Omental fat pad (tissue), 4 donors: ENCODE data around the gene KCNH8. TPM values are rescaled to one million over a fixed set of nuclear protein-coding genes. Genes with fewer than 3 reads are reported as not detected.

Experiments used
- ATAC-seq: fragments of 150-250 bp; one replicate; pipeline ENCODE4 v1.9.1; 2016; ENCODE audit warnings: mild to moderate bottlenecking, moderate library complexity; ENCODE audit not compliant: low FRiP score
- DNase-seq: peaks from one replicate; pipeline ENCODE4 v3.0.0-alpha.2; 2019; ENCODE audit warnings: low spot score
- total RNA-seq, 4 donors: library from RNA; depleted of rRNA; stranded (reverse); fragments of >200 nt; gene quantifications; one replicate each; pipeline ENCODE4 v1.1.0, GENCODE V29; 2016
- TF ChIP-seq, protein P1 (sequence below), 3 donors: fragments of 450-650 bp; IDR thresholded peaks; one replicate each; pipeline ENCODE4 v1.5.1; 2016 to 2017; ENCODE audit warnings: antibody characterized with exemption in 3 of 3, mild to moderate bottlenecking in 3 of 3, moderate library complexity in 2 of 3

Gene KCNH8
- total RNA-seq, 4 donors from 2014 or later, result 0.09 TPM; not detected in 3

DNA sequence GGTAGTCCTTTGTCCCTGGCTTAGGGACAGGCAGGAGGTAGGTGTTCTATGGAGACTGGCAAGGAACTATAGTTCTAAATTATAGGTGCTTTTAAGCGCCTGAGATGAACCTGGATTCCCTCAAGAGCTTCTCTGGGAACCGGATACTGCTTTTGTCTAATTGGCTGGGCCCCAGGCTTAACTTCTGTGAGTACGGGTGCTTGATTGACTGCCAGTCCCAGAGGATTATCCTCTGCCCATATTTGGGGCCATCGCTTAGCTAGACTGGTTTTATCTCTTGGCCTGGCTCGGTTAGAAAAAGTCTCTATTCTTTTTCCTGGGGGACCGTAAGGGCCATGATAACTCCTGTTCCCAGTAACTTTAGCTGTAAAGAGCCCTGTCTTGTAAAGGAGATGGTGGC is 339.1 kb downstream of the KCNH8 start:
- DNase-seq (no peak), ATAC-seq (no peak)
- TF ChIP-seq, protein P1, sequence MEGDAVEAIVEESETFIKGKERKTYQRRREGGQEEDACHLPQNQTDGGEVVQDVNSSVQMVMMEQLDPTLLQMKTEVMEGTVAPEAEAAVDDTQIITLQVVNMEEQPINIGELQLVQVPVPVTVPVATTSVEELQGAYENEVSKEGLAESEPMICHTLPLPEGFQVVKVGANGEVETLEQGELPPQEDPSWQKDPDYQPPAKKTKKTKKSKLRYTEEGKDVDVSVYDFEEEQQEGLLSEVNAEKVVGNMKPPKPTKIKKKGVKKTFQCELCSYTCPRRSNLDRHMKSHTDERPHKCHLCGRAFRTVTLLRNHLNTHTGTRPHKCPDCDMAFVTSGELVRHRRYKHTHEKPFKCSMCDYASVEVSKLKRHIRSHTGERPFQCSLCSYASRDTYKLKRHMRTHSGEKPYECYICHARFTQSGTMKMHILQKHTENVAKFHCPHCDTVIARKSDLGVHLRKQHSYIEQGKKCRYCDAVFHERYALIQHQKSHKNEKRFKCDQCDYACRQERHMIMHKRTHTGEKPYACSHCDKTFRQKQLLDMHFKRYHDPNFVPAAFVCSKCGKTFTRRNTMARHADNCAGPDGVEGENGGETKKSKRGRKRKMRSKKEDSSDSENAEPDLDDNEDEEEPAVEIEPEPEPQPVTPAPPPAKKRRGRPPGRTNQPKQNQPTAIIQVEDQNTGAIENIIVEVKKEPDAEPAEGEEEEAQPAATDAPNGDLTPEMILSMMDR (IDR thresholded peaks at IDR 0.05), result no peak

DNA sequence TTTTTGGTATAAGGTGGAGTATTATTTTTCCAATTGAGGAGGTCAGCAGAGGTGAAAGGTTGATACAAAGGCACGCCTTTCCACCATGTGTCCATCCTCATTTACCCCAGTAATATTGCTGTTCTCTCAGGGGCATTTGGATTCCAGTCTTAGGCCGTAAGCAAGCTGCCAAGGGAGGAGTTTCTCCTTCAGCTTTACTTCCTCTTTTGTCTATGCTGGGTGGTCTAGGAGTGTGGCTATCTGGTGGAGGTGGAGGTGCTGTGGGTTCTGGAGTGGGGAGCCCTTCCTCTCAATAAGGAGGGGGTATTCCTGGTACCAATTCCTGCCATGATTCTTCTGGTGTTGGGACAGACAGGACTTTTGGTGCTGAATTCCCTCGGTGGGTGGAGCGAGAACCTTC is 340.6 kb downstream of the KCNH8 start:
- no peak for DNase-seq
- TF ChIP-seq, protein P1 (IDR thresholded peaks at IDR 0.05), result no peak
- no peak for ATAC-seq

DNA sequence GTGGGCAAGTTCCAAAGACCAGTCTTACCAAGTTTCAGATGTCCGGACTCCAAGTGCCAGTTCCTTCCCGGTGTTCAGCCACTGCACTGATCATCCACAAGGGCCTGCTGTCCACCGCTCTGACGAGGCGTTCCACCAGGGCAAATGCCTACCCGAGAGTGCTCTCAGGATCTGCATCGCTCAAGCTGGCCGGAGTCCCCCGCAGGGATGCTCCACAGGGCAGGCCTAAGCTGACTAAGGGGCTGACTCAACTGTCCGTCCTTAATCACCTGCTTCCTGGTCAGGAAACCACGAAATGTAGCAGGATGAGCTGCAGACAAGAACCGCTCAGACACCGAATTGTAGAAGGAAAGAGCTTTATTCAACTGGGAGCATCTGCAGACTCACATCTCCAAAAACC is 341.6 kb downstream of the KCNH8 start:
- DNase-seq (no peak), ATAC-seq (no peak)
- TF ChIP-seq, protein P1 (IDR thresholded peaks at IDR 0.05), result no peak

- ATAC-seq, result no peak
- DNase-seq, result no peak
- TF ChIP-seq, protein P1 (IDR thresholded peaks at IDR 0.05), result no peak
Measured at GRCh38 chr3:19506171-19506570, 357.9 kb downstream of the KCNH8 start.

- ATAC-seq (no peak), DNase-seq (no peak)
- TF ChIP-seq, protein P1 (IDR thresholded peaks at IDR 0.05), result no peak
Measured at GRCh38 chr3:19522305-19522704, 374.0 kb downstream of the KCNH8 start.

DNA sequence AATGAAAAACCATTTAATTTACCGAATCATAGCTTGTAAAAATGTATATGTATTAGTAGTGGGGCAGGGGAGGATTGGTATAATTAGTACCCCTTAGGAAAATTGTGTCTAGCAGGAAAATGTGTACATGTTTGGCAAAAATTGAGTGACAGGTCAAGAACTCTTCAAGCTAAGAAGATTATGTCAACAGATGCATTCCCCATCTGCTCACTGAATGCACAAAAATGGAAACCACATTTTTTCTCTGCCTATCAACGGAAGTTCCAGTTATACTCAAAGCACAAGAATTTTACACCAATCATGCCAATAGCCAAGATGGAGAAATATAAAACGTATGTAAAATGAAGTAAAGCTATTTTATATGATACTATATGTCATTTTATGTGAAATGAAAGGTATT is 377.8 kb downstream of the KCNH8 start:
- TF ChIP-seq, protein P1 (IDR thresholded peaks at IDR 0.05), result no peak
- DNase-seq, result no peak
- no peak for ATAC-seq

GRCh38 chr3:19527746-19528145 is 379.4 kb downstream of the KCNH8 start:
- TF ChIP-seq, protein P1 (IDR thresholded peaks at IDR 0.05), result no peak

More at GRCh38 chr3:19527746-19528145, 379.4 kb downstream of the KCNH8 start:
- ATAC-seq, result no peak
- DNase-seq, result no peak
